Ovary (tissue), 9 donors: Measurements from ENCODE around the gene CAPZB. TPM values are rescaled to one million over a fixed set of nuclear protein-coding genes. Genes with fewer than 3 reads are reported as not detected.

Experiments used
- DNase-seq, 5 donors: peaks; one replicate each; pipeline ENCODE4 v3.0.0-alpha.2; 2019 to 2020
- H3K27ac ChIP-seq, 2 donors: fragments of 200-600 bp; one replicate each; pipeline versions ENCODE4 v1.5.1 to v1.8.0; 2019 to 2022
- H3K27me3 ChIP-seq: fragments of 200-600 bp; one replicate; pipeline ENCODE4 v1.8.0; 2022
- H3K36me3 ChIP-seq: fragments of 200-600 bp; sonication (generic); one replicate; pipeline ENCODE4 v1.5.1; 2019
- H3K4me1 ChIP-seq: one replicate; pipeline ENCODE4 v1.8.1; 2013; ENCODE audit warnings: mild to moderate bottlenecking, moderate library complexity; ENCODE audit not compliant: insufficient read depth
- H3K4me3 ChIP-seq: fragments of 200-600 bp; sonication (generic); one replicate; pipeline ENCODE4 v1.5.1; 2017
- H3K9me3 ChIP-seq, 2 donors: fragments of 200-600 bp in 1 of 2; sonication (generic) in 1 of 2; one replicate each; pipeline versions ENCODE4 v1.5.1 to v1.8.1; 2013 to 2019; ENCODE audit warnings: mild to moderate bottlenecking in 1 of 2, moderate library complexity in 1 of 2
- EP300 ChIP-seq: sonication (generic); formaldehyde crosslinking; IDR thresholded peaks from one replicate; pipeline ENCODE4 v1.6.1; 2017; ENCODE audit warnings: antibody characterized with exemption
- POLR2A ChIP-seq: fragments of 450-650 bp; IDR thresholded peaks from one replicate; pipeline ENCODE4 v1.6.1; 2017; ENCODE audit warnings: antibody characterized with exemption, mild to moderate bottlenecking, moderate library complexity
- WGBS, 3 donors: extraction: QIAGEN DNeasy Blood & Tissue Kit in 1 of 3; methylation state at CpG; one replicate each; pipeline versions ENCODE4 v1.1.5 to v1.1.7; 2013 to 2017; 5-methylcytosine and 5-hydroxymethylcytosine counted together
- intact Hi-C, 4 donors: fragments of 100-400 bp; cut with DNase I; formaldehyde crosslinking; loops; one replicate each; pipeline versions ENCODE4 v1.11.0 to v1.15.1; 2022 to 2023
- polyA plus RNA-seq, 2 donors: library from polyadenylated mRNA; stranded (reverse); fragments of 200-250 nt in 1 of 2; fragments of 350-450 nt in 1 of 2; fragmentation: Illumina TruSeq in 1 of 2; extraction: RNeasy Lipid Tissue Mini Kit (QIAGEN cat#74804) in 1 of 2; gene quantifications; one replicate each; pipeline ENCODE4 v1.2.3, GENCODE V29; 2013 to 2014
- total RNA-seq, 7 donors: library from RNA; depleted of rRNA in 2 of 7; stranded (reverse); fragments of >200 nt in 2 of 7; fragmentation: NEBNext Ultra II Directional in 3 of 7; extraction: Animal tissue kit (Norgen Biotek cat#: 25700) in 3 of 7; gene quantifications; one replicate each; pipeline versions ENCODE4 v1.1.0 to v1.2.4, GENCODE V29; 2016 to 2023
- TF ChIP-seq, protein P1 (sequence below), 3 donors: fragments of 450-650 bp in 2 of 3; fragments of 200-600 bp in 1 of 3; IDR thresholded peaks; one replicate each; pipeline versions ENCODE4 v1.5.1 to v1.8.0; 2016 to 2022; ENCODE audit warnings: antibody characterized with exemption in 3 of 3, mild to moderate bottlenecking in 1 of 3
- donor health status: DM: no; HTN: no; CAD: no; lungs with moderate emphysema.
- donor health status: DM: no; HTN: no; CAD: no.
- donor health status: Bipolar disorder and iron deficiency.
- donor health status: DM: yes; HTN: yes; CAD: no.
- donor health status: DM: no; HTN: no; CAD: no.
- donor health status: DM: yes; HTN: yes; CAD: no.

CAPZB gene
- total and polyA plus RNA-seq, 9 donors: 85.0 to 391 (median 258) TPM

DNA sequence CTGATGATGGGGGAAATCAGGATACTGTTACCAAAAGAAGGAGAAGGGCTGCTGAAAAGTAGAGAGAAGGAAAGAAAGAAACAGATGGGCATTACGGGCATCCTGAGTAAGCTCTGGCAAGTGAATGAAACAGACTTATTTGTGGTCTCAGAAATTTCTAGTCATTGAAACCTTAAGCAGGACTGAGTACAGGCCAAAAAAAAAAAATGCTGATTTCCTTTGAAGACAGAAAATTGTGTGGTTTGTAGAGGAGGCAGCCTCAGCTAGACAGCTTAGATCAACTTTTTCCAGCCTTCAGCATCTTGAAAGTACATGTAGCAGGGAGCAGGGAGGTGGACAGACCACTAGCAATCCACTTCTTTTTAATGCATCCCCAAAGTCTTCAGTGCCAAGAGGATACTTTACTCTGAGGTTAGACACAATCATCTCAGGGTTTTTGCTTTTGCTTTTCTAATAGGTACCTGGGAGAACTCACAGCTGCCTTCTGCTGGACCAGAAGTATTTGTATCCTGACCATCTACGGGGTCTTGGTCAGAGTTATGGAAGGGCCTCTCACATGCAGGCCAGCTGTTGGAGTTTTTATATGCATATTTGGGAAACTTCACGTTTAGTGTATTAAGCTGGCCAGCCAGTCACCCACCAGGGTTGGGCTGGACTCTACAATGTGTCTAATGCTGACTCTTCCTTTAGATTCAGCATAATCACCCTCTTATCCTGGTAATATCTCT lies 10.6 kb upstream of the CAPZB start:
- Histone ChIP-seq H3K27ac (peak overlapping the region; percentile 71 to 80), H3K36me3 (no peaks in the 10 kb centered on the region), H3K4me3 (no peak overlapping the region), H3K4me1 (peaks cover 15% of the 10 kb centered on the region), H3K27me3 (no peaks in the 10 kb centered on the region), H3K9me3 (no peaks in the 10 kb centered on the region)
- intact Hi-C loops: loop anchor here in 2 of 4 donors (5.0 to 10.0 kb wide), 2 partner anchors 101 to 151 kb away; no protein-coding TSS in a partner anchor
- DNase-seq: peak in 1 of 5 donors; percentile 26
- no peak for TF ChIP-seq EP300
- TF ChIP-seq, protein P1, sequence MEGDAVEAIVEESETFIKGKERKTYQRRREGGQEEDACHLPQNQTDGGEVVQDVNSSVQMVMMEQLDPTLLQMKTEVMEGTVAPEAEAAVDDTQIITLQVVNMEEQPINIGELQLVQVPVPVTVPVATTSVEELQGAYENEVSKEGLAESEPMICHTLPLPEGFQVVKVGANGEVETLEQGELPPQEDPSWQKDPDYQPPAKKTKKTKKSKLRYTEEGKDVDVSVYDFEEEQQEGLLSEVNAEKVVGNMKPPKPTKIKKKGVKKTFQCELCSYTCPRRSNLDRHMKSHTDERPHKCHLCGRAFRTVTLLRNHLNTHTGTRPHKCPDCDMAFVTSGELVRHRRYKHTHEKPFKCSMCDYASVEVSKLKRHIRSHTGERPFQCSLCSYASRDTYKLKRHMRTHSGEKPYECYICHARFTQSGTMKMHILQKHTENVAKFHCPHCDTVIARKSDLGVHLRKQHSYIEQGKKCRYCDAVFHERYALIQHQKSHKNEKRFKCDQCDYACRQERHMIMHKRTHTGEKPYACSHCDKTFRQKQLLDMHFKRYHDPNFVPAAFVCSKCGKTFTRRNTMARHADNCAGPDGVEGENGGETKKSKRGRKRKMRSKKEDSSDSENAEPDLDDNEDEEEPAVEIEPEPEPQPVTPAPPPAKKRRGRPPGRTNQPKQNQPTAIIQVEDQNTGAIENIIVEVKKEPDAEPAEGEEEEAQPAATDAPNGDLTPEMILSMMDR (IDR thresholded peaks at IDR 0.05): no peak
- no peak for TF ChIP-seq POLR2A
- WGBS, 3 donors: 27 to 32% (median 29%) methylated on average over 3 of the region's 3 CpGs

- H3K9me3 ChIP-seq: no peaks in the 10 kb centered on the region
- no peaks in the 10 kb centered on the region for H3K27me3 ChIP-seq
- intact Hi-C loops: loop anchor here in 3 of 4 donors (5.0 to 10.0 kb wide), 3 partner anchors 98 to 152 kb away; no protein-coding TSS in a partner anchor
- H3K4me3 ChIP-seq: no peak overlapping the region
- peaks cover 15% of the 10 kb centered on the region for H3K4me1 ChIP-seq
- no peaks in the 10 kb centered on the region for H3K36me3 ChIP-seq
- H3K27ac ChIP-seq: peak overlapping the region; percentile 71 to 80
- peak in 4 of 5 donors; percentile 53 to 76 (median 54) for DNase-seq
- 39 to 42% (median 40%) methylated on average over 11 of the region's 11 CpGs for WGBS, 3 donors
- TF ChIP-seq EP300 (peak; percentile 77), POLR2A (peak; percentile 68)
- TF ChIP-seq, protein P1 (IDR thresholded peaks at IDR 0.05): no peak
Measured at GRCh38 chr1:19495000-19495656, 9.8 kb upstream of the CAPZB start.

GRCh38 chr1:19493547-19493946 lies 8.2 kb upstream of the CAPZB start:
- Histone ChIP-seq H3K4me1 (peaks cover 15% of the 10 kb centered on the region), H3K27me3 (no peaks in the 10 kb centered on the region), H3K36me3 (no peaks in the 10 kb centered on the region), H3K27ac (no peak overlapping the region), H3K4me3 (no peak overlapping the region), H3K9me3 (no peaks in the 10 kb centered on the region)
- no peak for DNase-seq
- no peak for TF ChIP-seq EP300
- no peak for TF ChIP-seq POLR2A
- TF ChIP-seq, protein P1 (IDR thresholded peaks at IDR 0.05): no peak
- intact Hi-C loops: loop anchor here in 2 of 4 donors (5.0 to 10.0 kb wide), 2 partner anchors 96 to 99 kb away; no protein-coding TSS in a partner anchor
- WGBS, 3 donors: 48 to 100% (median 67%) methylated on average over 2 of the region's 2 CpGs

DNA sequence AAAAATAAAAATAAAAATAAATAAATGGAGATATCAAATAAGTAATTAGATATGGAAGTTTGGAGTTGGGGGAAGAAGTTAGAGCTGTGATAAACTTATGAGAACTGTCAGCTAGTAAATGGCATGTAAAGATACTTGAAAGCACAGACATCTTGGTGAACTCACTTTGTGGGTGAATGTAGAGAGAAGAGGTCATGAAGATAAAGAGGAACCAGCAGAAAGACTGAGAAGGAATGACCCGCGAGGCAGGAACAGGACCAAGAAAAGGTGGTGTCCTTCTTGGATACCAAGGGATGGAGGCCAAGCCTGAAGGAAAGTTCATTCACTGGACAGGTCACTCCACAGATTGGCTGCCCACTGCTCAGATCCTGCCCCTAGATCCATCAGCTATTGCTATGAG lies 4.7 kb upstream of the CAPZB start:
- H3K4me3 ChIP-seq: no peak overlapping the region
- H3K27me3 ChIP-seq: no peaks in the 10 kb centered on the region
- no peaks in the 10 kb centered on the region for H3K36me3 ChIP-seq
- peaks cover 13% of the 10 kb centered on the region for H3K4me1 ChIP-seq
- 72 to 88% (median 76%) methylated on average over 2 of the region's 2 CpGs for WGBS, 3 donors
- no peak for TF ChIP-seq EP300
- TF ChIP-seq, protein P1 (IDR thresholded peaks at IDR 0.05): no peak
- TF ChIP-seq POLR2A: no peak
- no peak overlapping the region for H3K27ac ChIP-seq
- no peaks in the 10 kb centered on the region for H3K9me3 ChIP-seq
- intact Hi-C loops: loop anchor here (2.0 to 10.0 kb wide), 8 partner anchors 53 to 161 kb away; partner anchors contain the start of gene NBL1 (in 1 of the 4)
- peak in 1 of 5 donors; percentile 18 for DNase-seq
